Mucosa of descending colon (tissue), 3 donors: ENCODE results near the gene RGS6. TPM values are rescaled to one million over a fixed set of nuclear protein-coding genes. Genes with fewer than 3 reads are reported as not detected.
"Not testable (repeated sequence)": the region's sequence is repeated elsewhere in the genome, so short reads cannot be mapped to it uniquely, and the experiment has no call there.

Source experiments
- ATAC-seq: fragments of 200-7000 bp; cut with Tn5 transposase; one replicate; pipeline ENCODE4 v1.9.1; 2020; ENCODE audit warnings: mild to moderate bottlenecking, moderate library complexity
- DNase-seq, 3 donors: peaks; one replicate each; pipeline ENCODE4 v3.0.0-alpha.2; 2020
- H3K36me3 ChIP-seq: fragments of 200-600 bp; one replicate; pipeline ENCODE4 v1.8.0; 2021; ENCODE audit warnings: low read depth, mild to moderate bottlenecking
- H3K4me1 ChIP-seq: fragments of 200-600 bp; one replicate; pipeline ENCODE4 v1.8.0; 2021; ENCODE audit warnings: low read depth, mild to moderate bottlenecking
- H3K4me3 ChIP-seq: fragments of 200-600 bp; one replicate; pipeline ENCODE4 v1.8.0; 2021; ENCODE audit warnings: mild to moderate bottlenecking
- H3K9me3 ChIP-seq: fragments of 200-600 bp; one replicate; pipeline ENCODE4 v1.8.0; 2021; ENCODE audit warnings: mild to moderate bottlenecking
- CTCF ChIP-seq: fragments of 200-600 bp; IDR thresholded peaks from one replicate; pipeline ENCODE4 v1.8.0; 2022; ENCODE audit warnings: antibody characterized with exemption, mild to moderate bottlenecking
- intact Hi-C, 2 donors: fragments of 100-400 bp; cut with DNase I in 1 of 2; cut with micrococcal nuclease in 1 of 2; formaldehyde crosslinking; loops; one replicate each; pipeline versions ENCODE4 v1.11.0 to v1.11.1; 2022; cut with DNase I, micrococcal nuclease
- long read RNA-seq, 2 donors: library from polyadenylated mRNA; unstranded; transcript quantifications; one replicate each; pipeline ENCODE4 v2.0.0, GENCODE V29; 2019 to 2021
- total RNA-seq, 3 donors: library from RNA; stranded (reverse); fragmentation: NEBNext Ultra II Directional in 2 of 3; extraction: Animal tissue kit (Norgen Biotek cat#: 25700) in 2 of 3; gene quantifications; one replicate each; pipeline versions ENCODE4 v1.2.1 to v1.2.4, GENCODE V29; 2021 to 2023
- donor health status: DM: no; HTN: no; CAD: no; lungs with moderate emphysema.
- donor health status: DM: no; HTN: no; CAD: no.
- donor health status: DM: no; HTN: yes; CAD: no.

Gene RGS6
- 1 to 10 TPM in 1 of 3 donors, under 1 TPM in 2; 0.66 to 2.5 (median 0.94) TPM for total RNA-seq
- long read RNA-seq, donor 1, partial matches to known transcripts = 0 of 1 reads
- long read RNA-seq, donor 1, other reads (novel, unspliced or antisense) = 1 of 1 reads
- long read RNA-seq, donor 2 = 0 reads

GRCh38 chr14:71932229-71932981 lies at the start of gene RGS6:
Gene RGS6, plus strand, starts transcription at chr14:71932429.
- H3K9me3 ChIP-seq = no peaks in the 10 kb centered on the region
- no peaks in the 10 kb centered on the region for H3K4me1 ChIP-seq
- intact Hi-C loops = no loop called here
- no peak for TF ChIP-seq CTCF
- H3K4me3 ChIP-seq = no peak within 1 kb of the TSS
- no peaks in the 10 kb centered on the region for H3K36me3 ChIP-seq
- peak in 2 of 3 donors; percentile 30 to 68 for DNase-seq
- ATAC-seq = peak; percentile 95

- H3K36me3 ChIP-seq = no peaks in the 10 kb centered on the region
- TF ChIP-seq CTCF = no peak
- ATAC-seq (no peak), DNase-seq (no peak)
- intact Hi-C loops = no loop called here
- H3K9me3 ChIP-seq = peaks cover 4% of the 10 kb centered on the region
- H3K4me3 ChIP-seq = no peak overlapping the region
- no peaks in the 10 kb centered on the region for H3K4me1 ChIP-seq
Observed at GRCh38 chr14:71883094-71883493, 49.1 kb upstream of the RGS6 start.

GRCh38 chr14:71885301-71885700 lies 46.9 kb upstream of the RGS6 start:
- no peaks in the 10 kb centered on the region for H3K36me3 ChIP-seq
- peaks cover 4% of the 10 kb centered on the region for H3K9me3 ChIP-seq
- no peak for TF ChIP-seq CTCF
- intact Hi-C loops = no loop called here
- DNase-seq = no peak
- no peaks in the 10 kb centered on the region for H3K4me1 ChIP-seq
- no peak for ATAC-seq
- H3K4me3 ChIP-seq = no peak overlapping the region

- ATAC-seq, H3K4me1 ChIP-seq, H3K36me3 ChIP-seq, intact Hi-C loops, H3K9me3 ChIP-seq, DNase-seq, H3K4me3 ChIP-seq: not testable (repeated sequence)
Observed at GRCh38 chr14:71887802-71888201, 44.4 kb upstream of the RGS6 start.

- TF ChIP-seq CTCF = no peak
- Histone ChIP-seq H3K9me3 (peaks cover 4% of the 10 kb centered on the region), H3K36me3 (no peaks in the 10 kb centered on the region), H3K4me1 (no peaks in the 10 kb centered on the region), H3K4me3 (no peak overlapping the region)
- ATAC-seq = no peak
- intact Hi-C loops = no loop called here
- DNase-seq = no peak
Observed at GRCh38 chr14:71890541-71890940, 41.7 kb upstream of the RGS6 start.

- peaks cover 4% of the 10 kb centered on the region for H3K9me3 ChIP-seq
- no peak for TF ChIP-seq CTCF
- no peak for DNase-seq
- intact Hi-C loops = no loop called here
- no peaks in the 10 kb centered on the region for H3K4me1 ChIP-seq
- H3K36me3 ChIP-seq = no peaks in the 10 kb centered on the region
- no peak for ATAC-seq
- H3K4me3 ChIP-seq = no peak overlapping the region
Observed at GRCh38 chr14:71891185-71891584, 41.0 kb upstream of the RGS6 start.
